ENCODE results near the gene GALNT18. TPM values are rescaled to one million over a fixed set of nuclear protein-coding genes. Genes with fewer than 3 reads are reported as not detected.

The GALNT18 gene
- polyA plus RNA-seq, 1 donor from 2014 or later, result 7.6 TPM

DNA sequence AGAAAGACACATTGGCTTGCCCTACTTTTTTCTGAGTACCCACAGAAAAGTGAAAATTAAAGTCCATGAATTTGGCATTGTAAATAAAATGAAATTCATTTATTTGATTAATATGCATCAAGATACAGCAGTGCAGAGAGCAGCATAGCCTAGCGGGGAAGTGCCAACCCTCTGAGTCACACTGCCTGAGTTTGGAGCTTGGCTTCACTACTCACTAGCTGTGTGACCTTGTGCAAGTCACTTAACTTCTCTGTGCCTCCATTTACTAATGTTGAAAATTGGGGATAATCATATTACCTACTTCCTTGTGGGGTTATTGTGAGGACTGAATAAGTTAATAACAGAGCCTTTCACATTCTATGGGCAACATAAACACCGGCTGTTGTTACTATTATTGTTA, 157.2 kb downstream of the GALNT18 start:
- H3F3A ChIP-seq (ENCODE audit: insufficient read depth, low read length, poor library complexity, severe bottlenecking), result no peaks in the 10 kb centered on the region
- no peak overlapping the region for H2AFZ ChIP-seq (ENCODE audit: low read depth, low read length)
- no peak overlapping the region for H3K9ac ChIP-seq (ENCODE audit: low read length)
- H3K9me3 ChIP-seq (ENCODE audit: low read length), result no peaks in the 10 kb centered on the region
- H3K9me2 ChIP-seq (ENCODE audit: insufficient read depth, low read length), result no peaks in the 10 kb centered on the region
- H3K79me2 ChIP-seq (replicated peaks; ENCODE audit: insufficient read depth, low read length), result no peaks in the 10 kb centered on the region
- no peaks in the 10 kb centered on the region for H4K20me1 ChIP-seq (ENCODE audit: insufficient read depth)
- H3K27me3 ChIP-seq (ENCODE audit: insufficient read depth, low read depth, low read length), result no peaks in the 10 kb centered on the region
- no peak overlapping the region for H3K4me2 ChIP-seq (ENCODE audit: low read length)
- H3K4me3 ChIP-seq (ENCODE audit: low read length), result no peak overlapping the region
- TF ChIP-seq TAF1 (IDR thresholded peaks at IDR 0.05; ENCODE audit: low read depth) (no peak), POLR2AphosphoS5 (IDR thresholded peaks at IDR 0.05) (no peak), RAD21 (conservative IDR thresholded peaks at IDR 0.05) (no peak), EP300 (conservative IDR thresholded peaks at IDR 0.05; ENCODE audit: poor library complexity, severe bottlenecking) (no peak), EZH2 (IDR thresholded peaks at IDR 0.05; ENCODE audit: borderline replicate concordance, insufficient read depth, low read length, poor library complexity, severe bottlenecking) (no peak), SMC3 (conservative IDR thresholded peaks at IDR 0.05; ENCODE audit: poor library complexity) (no peak), MXI1 (conservative IDR thresholded peaks at IDR 0.05; ENCODE audit: poor library complexity, severe bottlenecking) (no peak)
- TF ChIP-seq, protein P1, sequence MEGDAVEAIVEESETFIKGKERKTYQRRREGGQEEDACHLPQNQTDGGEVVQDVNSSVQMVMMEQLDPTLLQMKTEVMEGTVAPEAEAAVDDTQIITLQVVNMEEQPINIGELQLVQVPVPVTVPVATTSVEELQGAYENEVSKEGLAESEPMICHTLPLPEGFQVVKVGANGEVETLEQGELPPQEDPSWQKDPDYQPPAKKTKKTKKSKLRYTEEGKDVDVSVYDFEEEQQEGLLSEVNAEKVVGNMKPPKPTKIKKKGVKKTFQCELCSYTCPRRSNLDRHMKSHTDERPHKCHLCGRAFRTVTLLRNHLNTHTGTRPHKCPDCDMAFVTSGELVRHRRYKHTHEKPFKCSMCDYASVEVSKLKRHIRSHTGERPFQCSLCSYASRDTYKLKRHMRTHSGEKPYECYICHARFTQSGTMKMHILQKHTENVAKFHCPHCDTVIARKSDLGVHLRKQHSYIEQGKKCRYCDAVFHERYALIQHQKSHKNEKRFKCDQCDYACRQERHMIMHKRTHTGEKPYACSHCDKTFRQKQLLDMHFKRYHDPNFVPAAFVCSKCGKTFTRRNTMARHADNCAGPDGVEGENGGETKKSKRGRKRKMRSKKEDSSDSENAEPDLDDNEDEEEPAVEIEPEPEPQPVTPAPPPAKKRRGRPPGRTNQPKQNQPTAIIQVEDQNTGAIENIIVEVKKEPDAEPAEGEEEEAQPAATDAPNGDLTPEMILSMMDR (IDR thresholded peaks at IDR 0.05; ENCODE audit: poor library complexity, severe bottlenecking), result no peak
- TF ChIP-seq, protein P2, sequence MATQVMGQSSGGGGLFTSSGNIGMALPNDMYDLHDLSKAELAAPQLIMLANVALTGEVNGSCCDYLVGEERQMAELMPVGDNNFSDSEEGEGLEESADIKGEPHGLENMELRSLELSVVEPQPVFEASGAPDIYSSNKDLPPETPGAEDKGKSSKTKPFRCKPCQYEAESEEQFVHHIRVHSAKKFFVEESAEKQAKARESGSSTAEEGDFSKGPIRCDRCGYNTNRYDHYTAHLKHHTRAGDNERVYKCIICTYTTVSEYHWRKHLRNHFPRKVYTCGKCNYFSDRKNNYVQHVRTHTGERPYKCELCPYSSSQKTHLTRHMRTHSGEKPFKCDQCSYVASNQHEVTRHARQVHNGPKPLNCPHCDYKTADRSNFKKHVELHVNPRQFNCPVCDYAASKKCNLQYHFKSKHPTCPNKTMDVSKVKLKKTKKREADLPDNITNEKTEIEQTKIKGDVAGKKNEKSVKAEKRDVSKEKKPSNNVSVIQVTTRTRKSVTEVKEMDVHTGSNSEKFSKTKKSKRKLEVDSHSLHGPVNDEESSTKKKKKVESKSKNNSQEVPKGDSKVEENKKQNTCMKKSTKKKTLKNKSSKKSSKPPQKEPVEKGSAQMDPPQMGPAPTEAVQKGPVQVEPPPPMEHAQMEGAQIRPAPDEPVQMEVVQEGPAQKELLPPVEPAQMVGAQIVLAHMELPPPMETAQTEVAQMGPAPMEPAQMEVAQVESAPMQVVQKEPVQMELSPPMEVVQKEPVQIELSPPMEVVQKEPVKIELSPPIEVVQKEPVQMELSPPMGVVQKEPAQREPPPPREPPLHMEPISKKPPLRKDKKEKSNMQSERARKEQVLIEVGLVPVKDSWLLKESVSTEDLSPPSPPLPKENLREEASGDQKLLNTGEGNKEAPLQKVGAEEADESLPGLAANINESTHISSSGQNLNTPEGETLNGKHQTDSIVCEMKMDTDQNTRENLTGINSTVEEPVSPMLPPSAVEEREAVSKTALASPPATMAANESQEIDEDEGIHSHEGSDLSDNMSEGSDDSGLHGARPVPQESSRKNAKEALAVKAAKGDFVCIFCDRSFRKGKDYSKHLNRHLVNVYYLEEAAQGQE (IDR thresholded peaks at IDR 0.05; ENCODE audit: borderline replicate concordance), result no peak
- no peak overlapping the region for H3K27ac ChIP-seq (ENCODE audit: low read length)
- H3K36me3 ChIP-seq (ENCODE audit: insufficient read depth, low read length), result no peaks in the 10 kb centered on the region

DNA sequence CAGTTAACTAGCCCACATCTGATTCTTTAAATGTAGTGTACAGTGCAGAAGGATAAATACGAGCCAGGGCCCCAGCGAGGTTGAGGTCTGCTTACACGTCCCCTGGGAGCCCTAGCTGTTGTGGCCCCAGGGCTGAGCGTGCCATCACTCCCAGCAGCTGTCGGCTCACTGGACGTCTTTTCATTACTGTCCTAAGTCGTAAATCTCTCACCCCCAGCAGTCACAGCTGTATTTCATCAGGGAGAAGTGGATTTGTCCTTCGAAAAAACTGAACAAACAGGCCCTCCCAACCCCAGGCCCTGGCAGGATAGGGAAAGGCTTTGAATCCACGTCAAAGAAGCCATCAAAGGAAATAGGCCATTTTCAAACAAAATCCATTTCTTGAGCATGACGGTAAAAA, 158.4 kb downstream of the GALNT18 start:
- H3K36me3 ChIP-seq (ENCODE audit: insufficient read depth, low read length), result no peaks in the 10 kb centered on the region

More for the DNA sequence above, 158.4 kb downstream of the GALNT18 start:
- H3K9ac ChIP-seq (ENCODE audit: low read length), result no peak overlapping the region
- TF ChIP-seq EZH2 (IDR thresholded peaks at IDR 0.05; ENCODE audit: borderline replicate concordance, insufficient read depth, low read length, poor library complexity, severe bottlenecking) (no peak), RAD21 (conservative IDR thresholded peaks at IDR 0.05) (no peak), MXI1 (conservative IDR thresholded peaks at IDR 0.05; ENCODE audit: poor library complexity, severe bottlenecking) (no peak), POLR2AphosphoS5 (IDR thresholded peaks at IDR 0.05) (no peak), TAF1 (IDR thresholded peaks at IDR 0.05; ENCODE audit: low read depth) (no peak), EP300 (conservative IDR thresholded peaks at IDR 0.05; ENCODE audit: poor library complexity, severe bottlenecking) (no peak), SMC3 (conservative IDR thresholded peaks at IDR 0.05; ENCODE audit: poor library complexity) (no peak)
- TF ChIP-seq, protein P2 (IDR thresholded peaks at IDR 0.05; ENCODE audit: borderline replicate concordance), result no peak
- TF ChIP-seq, protein P1 (IDR thresholded peaks at IDR 0.05; ENCODE audit: poor library complexity, severe bottlenecking), result no peak
- no peaks in the 10 kb centered on the region for H3K27me3 ChIP-seq (ENCODE audit: insufficient read depth, low read depth, low read length)
- H3K27ac ChIP-seq (ENCODE audit: low read length), result no peak overlapping the region
- H3K4me3 ChIP-seq (ENCODE audit: low read length), result no peak overlapping the region
- no peaks in the 10 kb centered on the region for H3K9me2 ChIP-seq (ENCODE audit: insufficient read depth, low read length)
- no peaks in the 10 kb centered on the region for H3K9me3 ChIP-seq (ENCODE audit: low read length)
- no peaks in the 10 kb centered on the region for H3K79me2 ChIP-seq (replicated peaks; ENCODE audit: insufficient read depth, low read length)
- H2AFZ ChIP-seq (ENCODE audit: low read depth, low read length), result no peak overlapping the region
- no peak overlapping the region for H3K4me2 ChIP-seq (ENCODE audit: low read length)
- no peaks in the 10 kb centered on the region for H4K20me1 ChIP-seq (ENCODE audit: insufficient read depth)
- no peaks in the 10 kb centered on the region for H3F3A ChIP-seq (ENCODE audit: insufficient read depth, low read length, poor library complexity, severe bottlenecking)

Data from neural cell (in vitro differentiated cells).